HuH-7 (cell line): ENCODE data around the gene TMEM179B.

Source experiments
- DNase-seq: peaks from one replicate; pipeline ENCODE4 v3.0.0; 2011; ENCODE audit warnings: low spot score

Gene TMEM179B

DNA sequence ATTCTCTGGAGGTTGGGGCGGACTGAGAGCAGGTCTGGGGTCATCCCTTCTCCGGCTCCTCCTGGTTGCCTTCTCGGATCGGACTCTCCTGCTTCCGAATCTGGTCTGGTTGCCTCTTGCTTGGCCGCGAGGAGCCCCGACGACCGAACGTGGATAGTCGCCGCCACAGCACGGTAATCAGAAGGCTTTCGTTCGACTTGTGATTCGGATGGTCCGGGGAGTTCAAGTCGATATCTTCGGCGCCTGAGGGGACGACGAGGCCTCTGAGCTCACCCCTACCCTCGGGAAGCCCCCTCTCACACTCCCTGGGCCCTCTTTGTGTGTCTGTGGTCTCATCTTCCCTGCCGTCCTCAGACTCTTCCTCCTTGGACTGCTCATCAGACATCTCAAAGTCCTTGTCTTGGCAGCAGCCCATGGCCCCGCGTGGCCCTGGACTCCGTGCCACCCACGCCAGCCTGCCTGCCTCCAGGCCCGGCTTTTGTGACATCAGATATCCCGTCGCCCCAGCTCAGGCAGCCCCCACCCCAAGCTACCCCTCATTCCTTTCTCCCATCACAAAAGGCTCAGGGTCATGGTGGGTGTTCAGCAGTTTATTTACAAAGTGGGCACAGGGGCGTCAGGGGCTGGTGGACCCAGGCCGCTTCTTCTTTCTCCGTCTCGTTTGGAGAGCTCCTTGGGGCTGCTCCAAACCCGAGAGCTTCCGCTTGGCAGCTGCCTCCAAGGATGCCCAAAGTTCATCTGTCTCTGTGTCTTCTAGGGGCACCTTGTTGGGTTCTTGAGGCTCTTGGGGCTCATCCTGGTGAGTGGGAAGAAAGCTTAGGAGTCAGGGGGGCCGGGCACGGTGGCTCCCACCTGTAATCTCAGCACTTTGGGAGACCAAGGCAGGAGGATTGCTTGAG, 45.4 kb downstream of the TMEM179B start, which contains the start of gene TEX54:
Gene TEX54 (minus strand): TSS at position 506 of the 899 bp plus-strand sequence.
- DNase-seq, result no peak

DNA sequence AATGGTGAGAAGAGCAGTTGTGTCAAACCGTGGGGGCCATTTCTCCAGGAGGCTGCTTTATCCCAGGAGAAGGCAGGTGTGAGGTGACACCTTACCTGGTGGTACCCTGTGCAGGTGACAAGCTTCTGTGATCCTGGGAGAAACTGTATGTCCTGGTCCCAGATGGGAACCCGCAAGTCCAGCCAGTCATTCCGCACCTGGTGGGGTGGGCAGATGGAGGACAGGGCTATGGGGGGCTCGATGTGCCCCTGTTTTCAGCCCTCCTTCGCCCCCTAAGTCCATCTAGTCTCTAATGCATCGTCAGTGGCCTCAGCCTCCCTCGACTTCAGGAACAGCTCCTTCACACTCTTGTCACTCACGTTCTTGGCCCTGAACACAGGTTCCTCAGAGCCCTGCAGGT, 48.1 kb downstream of the TMEM179B start:
- DNase-seq, result no peak

DNA sequence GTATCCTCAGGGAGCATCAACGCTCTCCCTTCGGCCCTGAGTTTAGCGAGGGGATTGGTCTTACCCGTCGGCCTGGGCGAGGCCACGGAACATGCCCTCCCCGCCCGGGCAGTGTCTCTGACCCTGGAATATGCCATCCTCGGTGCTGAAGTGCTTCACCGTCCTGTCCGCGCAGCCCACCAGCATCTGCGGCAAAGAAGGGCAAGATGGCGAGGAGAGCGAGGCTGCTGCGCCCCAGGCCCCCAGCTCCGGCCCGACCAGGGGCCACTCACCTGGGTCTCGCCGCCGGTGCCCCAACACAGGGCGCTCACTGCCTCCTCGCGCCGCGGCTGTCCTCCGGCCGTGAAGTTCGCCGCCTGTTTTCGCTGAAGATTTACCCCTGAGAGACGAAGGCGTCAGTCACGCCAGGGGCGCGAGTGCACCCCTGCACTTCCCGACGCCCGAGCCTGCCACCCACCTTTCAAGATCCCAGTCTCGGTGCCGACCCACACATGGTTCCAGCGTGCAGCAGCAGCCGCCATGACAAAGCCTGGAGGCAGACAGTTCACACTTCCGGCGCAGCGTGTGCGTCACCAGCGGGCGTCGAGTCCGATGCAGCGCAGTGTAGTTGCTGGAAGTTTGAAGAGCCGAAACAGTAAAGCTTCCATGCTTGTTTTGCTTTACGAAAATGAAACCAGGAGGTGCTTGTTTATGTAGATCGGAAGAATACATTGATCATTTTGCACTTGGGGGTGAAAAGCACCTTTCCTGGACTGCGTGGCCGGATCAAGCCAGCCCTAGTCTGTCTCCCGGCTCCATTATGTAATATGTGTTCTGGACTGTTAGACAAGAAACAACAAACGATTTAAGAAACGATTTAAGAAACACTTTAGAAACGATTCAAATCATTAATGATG, 52.1 kb downstream of the TMEM179B start, which contains the start of gene WDR74:
Gene WDR74 (minus strand): TSS at position 541 of the 896 bp plus-strand sequence. CDS start 20 bp downstream, at position 521.
- peak; percentile 75 for DNase-seq
